Fibroblast of peridontal ligament (primary cell): ENCODE results near the gene ANKRD13B.
A peak's percentile ranks its signal among the peaks of the same experiment; 100 is the strongest.

Source experiments
- DNase-seq: peaks from one replicate; pipeline ENCODE4 v3.0.0-alpha.2; 2010; ENCODE audit errors: extremely low read depth

Gene ANKRD13B

GRCh38 chr17:29594519-29595090, 1.7 kb downstream of the ANKRD13B start:
- DNase-seq: no peak

- DNase-seq: no peak
These were observed 2.4 kb downstream of the ANKRD13B start for GRCh38 chr17:29595107-29595942.

- DNase-seq: no peak
These were observed 3.2 kb downstream of the ANKRD13B start for GRCh38 chr17:29595943-29596774.

GRCh38 chr17:29596811-29597210, 3.9 kb downstream of the ANKRD13B start:
- no peak for DNase-seq

- no peak for DNase-seq
These were observed 4.6 kb downstream of the ANKRD13B start for GRCh38 chr17:29597361-29598172.

GRCh38 chr17:29603109-29603674, 10.3 kb downstream of the ANKRD13B start:
- DNase-seq: no peak

- DNase-seq: no peak
These were observed 14.7 kb downstream of the ANKRD13B start for GRCh38 chr17:29607557-29608195.

- DNase-seq: no peak
These were observed 16.1 kb downstream of the ANKRD13B start for GRCh38 chr17:29608986-29609385.

- no peak for DNase-seq
These were observed 17.5 kb downstream of the ANKRD13B start for GRCh38 chr17:29610395-29610794.

- DNase-seq: no peak
These were observed 18.6 kb downstream of the ANKRD13B start for GRCh38 chr17:29611351-29612093.

GRCh38 chr17:29612094-29612403, 19.1 kb downstream of the ANKRD13B start:
- no peak for DNase-seq

GRCh38 chr17:29612404-29613280, 19.7 kb downstream of the ANKRD13B start:
- no peak for DNase-seq

- DNase-seq: peak; percentile 63
These were observed 20.5 kb downstream of the ANKRD13B start for GRCh38 chr17:29613352-29613837.

- no peak for DNase-seq
These were observed 20.9 kb downstream of the ANKRD13B start for GRCh38 chr17:29613856-29614255.

GRCh38 chr17:29614349-29615047, 21.6 kb downstream of the ANKRD13B start:
- DNase-seq: no peak

GRCh38 chr17:29615048-29615385, 22.1 kb downstream of the ANKRD13B start:
- no peak for DNase-seq

GRCh38 chr17:29615492-29616299, 22.8 kb downstream of the ANKRD13B start:
- DNase-seq: peak; percentile 66
